SU-DHL-6 (cell line): Measurements from ENCODE around the gene SLC8A2.

Source experiments
- CTCF ChIP-seq: fragments of 200-600 bp; sonication (generic); IDR thresholded peaks from one replicate; pipeline ENCODE4 v1.5.1; 2017; ENCODE audit warnings: antibody characterized with exemption, mild to moderate bottlenecking, low read length, moderate library complexity; ENCODE audit not compliant: insufficient read depth, poor library complexity, severe bottlenecking
- EZH2phosphoT487 ChIP-seq: fragments of 200-600 bp; sonication (generic), shearing (Covaris generic); conservative IDR thresholded peaks from 2 replicates; pipeline ENCODE4 v1.6.1; 2018; ENCODE audit warnings: mild to moderate bottlenecking, antibody characterized with exemption, low read length, moderate library complexity, mixed read lengths

GRCh38 chr19:47405854-47406417 lies 65.8 kb downstream of the SLC8A2 start:
- no peak for TF ChIP-seq CTCF
- TF ChIP-seq EZH2phosphoT487, result no peak
